Kidney epithelial cell (primary cell): ENCODE measurements around the gene GRIK3. TPM values are rescaled to one million over a fixed set of nuclear protein-coding genes. Genes with fewer than 3 reads are reported as not detected.

Experiments used
- DNase-seq: peaks from one replicate; pipeline ENCODE4 v3.0.0-alpha.2; 2010; ENCODE audit warnings: low read depth
- H3K27me3 ChIP-seq: 2 replicates; pipeline ENCODE4 v1.6.0; 2011; ENCODE audit warnings: low read length; ENCODE audit not compliant: control insufficient read depth, insufficient read depth
- H3K36me3 ChIP-seq: 2 replicates; pipeline ENCODE4 v1.5.1; 2011; ENCODE audit warnings: low read length; ENCODE audit not compliant: control insufficient read depth, insufficient read depth
- H3K4me3 ChIP-seq: 2 replicates; pipeline ENCODE4 v1.5.1; 2011; ENCODE audit warnings: low read depth, mild to moderate bottlenecking, control low read depth, low read length
- total RNA-seq: library from RNA; depleted of rRNA; stranded (reverse); fragments of >200 nt; gene quantifications from 2 replicates; pipeline ENCODE4 v1.2.3, GENCODE V29; 2015
- TF ChIP-seq, protein P1 (sequence below): IDR thresholded peaks from 2 replicates; pipeline ENCODE4 v1.5.1; 2011; ENCODE audit warnings: mild to moderate bottlenecking, moderate library complexity, low read length, control low read depth, inconsistent platforms; ENCODE audit not compliant: insufficient read depth, poor library complexity, severe bottlenecking

The GRIK3 gene
- total RNA-seq, 1 donor from 2014 or later = under 0.01 TPM

DNA sequence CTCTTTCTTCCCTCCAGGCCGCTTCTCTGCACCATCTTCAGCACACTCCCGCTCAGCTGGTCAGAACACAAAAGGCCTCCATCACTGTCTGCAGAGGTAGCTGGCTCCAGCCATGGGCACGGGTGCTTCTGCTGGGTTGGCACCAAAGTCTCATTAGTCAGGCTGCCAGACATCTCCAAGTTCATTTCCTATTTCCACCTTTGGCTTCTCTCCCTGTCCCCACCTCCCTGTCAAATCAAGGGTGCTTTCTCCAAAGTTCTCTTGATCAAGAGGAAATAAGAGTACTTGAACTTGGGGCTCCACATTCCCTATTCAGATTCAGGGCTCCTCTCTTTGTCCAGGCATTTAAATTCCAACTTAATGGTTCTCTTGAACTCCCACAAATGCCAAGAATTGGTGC, 33.9 kb upstream of the GRIK3 start:
- no peaks in the 10 kb centered on the region for H3K36me3 ChIP-seq
- DNase-seq = no peak
- no peak overlapping the region for H3K4me3 ChIP-seq
- H3K27me3 ChIP-seq = no peaks in the 10 kb centered on the region
- TF ChIP-seq, protein P1, sequence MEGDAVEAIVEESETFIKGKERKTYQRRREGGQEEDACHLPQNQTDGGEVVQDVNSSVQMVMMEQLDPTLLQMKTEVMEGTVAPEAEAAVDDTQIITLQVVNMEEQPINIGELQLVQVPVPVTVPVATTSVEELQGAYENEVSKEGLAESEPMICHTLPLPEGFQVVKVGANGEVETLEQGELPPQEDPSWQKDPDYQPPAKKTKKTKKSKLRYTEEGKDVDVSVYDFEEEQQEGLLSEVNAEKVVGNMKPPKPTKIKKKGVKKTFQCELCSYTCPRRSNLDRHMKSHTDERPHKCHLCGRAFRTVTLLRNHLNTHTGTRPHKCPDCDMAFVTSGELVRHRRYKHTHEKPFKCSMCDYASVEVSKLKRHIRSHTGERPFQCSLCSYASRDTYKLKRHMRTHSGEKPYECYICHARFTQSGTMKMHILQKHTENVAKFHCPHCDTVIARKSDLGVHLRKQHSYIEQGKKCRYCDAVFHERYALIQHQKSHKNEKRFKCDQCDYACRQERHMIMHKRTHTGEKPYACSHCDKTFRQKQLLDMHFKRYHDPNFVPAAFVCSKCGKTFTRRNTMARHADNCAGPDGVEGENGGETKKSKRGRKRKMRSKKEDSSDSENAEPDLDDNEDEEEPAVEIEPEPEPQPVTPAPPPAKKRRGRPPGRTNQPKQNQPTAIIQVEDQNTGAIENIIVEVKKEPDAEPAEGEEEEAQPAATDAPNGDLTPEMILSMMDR = no peak

DNA sequence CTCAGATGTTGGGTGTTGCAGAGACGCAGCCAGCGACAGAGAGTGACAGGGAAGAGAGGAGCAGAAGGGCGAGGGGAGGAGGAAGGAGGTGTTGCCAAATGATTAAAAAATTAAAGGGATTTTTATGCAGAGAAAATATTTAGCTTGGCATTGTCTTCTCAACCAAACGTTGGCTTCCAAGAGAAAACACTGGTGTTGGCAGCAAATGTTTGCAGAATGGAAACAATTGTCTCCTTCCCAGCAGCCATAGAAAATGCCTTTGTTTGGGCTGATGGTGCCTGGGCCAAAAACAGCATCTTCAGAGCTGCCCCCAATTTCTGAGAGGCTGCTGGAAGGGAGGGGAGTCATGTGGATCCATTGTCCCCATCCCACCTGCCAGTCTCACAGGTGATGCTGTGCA, 29.7 kb upstream of the GRIK3 start:
- Histone ChIP-seq H3K27me3 (no peaks in the 10 kb centered on the region), H3K36me3 (no peaks in the 10 kb centered on the region), H3K4me3 (no peak overlapping the region)
- TF ChIP-seq, protein P1 = no peak
- no peak for DNase-seq

DNA sequence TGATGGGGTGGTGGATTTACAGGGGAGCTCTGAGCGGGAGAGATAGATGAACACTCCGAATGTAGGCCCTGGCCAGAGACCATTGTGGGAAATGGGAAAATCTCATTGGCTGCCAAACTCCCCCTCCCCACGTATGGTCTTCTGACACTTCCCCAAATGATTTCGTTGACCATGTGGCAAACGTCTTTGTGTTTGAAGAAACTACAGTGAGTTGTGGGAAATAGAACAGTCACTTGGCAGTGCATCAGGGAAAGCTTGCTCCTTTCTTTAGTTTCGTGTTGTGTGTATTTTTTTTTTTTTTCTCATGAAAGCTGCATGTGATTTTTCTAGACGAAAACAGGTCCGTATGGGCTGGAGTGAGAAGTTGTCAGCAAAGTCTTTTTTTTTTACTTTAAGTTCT, 25.0 kb upstream of the GRIK3 start:
- DNase-seq = no peak
- no peaks in the 10 kb centered on the region for H3K27me3 ChIP-seq
- TF ChIP-seq, protein P1 = no peak
- H3K36me3 ChIP-seq = no peaks in the 10 kb centered on the region
- H3K4me3 ChIP-seq = no peak overlapping the region

DNA sequence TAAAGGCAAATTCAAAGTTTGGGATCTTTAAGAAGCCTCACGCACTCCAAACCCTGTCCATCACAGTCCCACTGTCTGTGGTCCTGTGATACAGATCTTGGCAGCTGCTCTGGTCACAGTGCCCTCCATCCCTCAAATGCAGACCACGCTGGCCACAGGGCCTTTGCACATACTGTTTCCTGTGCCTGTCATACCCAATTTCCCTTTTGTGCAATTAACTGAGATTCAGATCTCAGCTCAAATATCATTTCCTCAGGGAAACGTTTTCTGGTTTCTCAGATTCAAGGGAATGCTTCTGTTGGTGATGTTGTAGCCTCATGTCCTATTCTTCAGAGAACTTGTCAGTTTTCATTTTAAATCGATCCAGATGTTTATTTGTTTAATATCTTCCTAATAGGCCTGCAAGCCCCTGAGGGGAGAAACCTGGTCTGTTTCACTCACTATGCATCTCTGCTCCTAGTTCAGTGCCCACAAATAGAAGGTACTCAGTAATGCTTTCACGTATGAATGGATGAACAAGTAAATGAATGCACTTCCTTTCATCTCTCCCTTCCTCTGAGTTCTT, 24.2 kb upstream of the GRIK3 start:
- no peak overlapping the region for H3K4me3 ChIP-seq
- DNase-seq = no peak
- H3K27me3 ChIP-seq = no peaks in the 10 kb centered on the region
- no peaks in the 10 kb centered on the region for H3K36me3 ChIP-seq
- TF ChIP-seq, protein P1 = no peak

DNA sequence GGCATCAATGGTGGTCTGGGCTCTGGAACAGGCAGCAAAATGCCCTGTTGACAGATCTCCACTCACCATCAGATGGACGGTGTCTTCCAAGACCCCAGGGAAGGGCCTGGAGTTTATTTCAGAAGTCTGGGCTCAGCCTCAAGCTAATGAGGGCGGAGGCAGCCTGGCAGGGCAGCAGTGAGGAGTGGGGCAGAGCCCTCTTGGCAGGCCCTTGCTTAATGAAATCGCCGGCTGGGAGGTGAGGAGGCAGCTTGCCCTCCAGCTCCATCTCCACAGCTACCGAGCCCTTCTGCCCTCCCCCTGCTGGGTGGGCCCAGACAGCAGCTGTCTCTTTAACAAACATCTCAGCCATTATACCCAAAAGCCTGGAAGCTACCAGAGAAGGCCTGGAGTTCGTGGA, 22.0 kb upstream of the GRIK3 start:
- DNase-seq = no peak
- no peaks in the 10 kb centered on the region for H3K27me3 ChIP-seq
- TF ChIP-seq, protein P1 = no peak
- H3K36me3 ChIP-seq = no peaks in the 10 kb centered on the region
- H3K4me3 ChIP-seq = no peak overlapping the region

DNA sequence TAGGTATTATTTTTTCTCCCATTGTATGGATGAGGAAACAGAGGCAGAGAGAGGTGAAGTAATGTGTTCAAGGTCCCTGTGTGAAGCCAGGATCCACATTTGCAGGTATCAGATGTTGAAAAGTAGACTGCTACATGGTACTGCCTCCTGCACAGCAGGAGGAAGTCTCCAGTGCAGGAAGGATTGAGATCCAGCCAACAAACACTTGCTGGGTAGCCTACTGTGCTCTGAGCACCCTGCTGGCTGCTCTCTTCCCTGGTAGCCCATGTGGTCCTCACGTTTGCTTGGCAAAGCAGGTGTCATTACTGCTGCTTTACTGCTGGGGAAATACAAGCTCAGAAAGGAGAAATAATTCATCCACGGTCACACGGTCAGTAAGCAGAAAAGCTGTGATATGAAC, 21.3 kb upstream of the GRIK3 start:
- Histone ChIP-seq H3K4me3 (no peak overlapping the region), H3K27me3 (no peaks in the 10 kb centered on the region), H3K36me3 (no peaks in the 10 kb centered on the region)
- TF ChIP-seq, protein P1 = no peak
- no peak for DNase-seq
